HepG2 (cell line): ENCODE measurements around the gene IQCC. TPM values are rescaled to one million over a fixed set of nuclear protein-coding genes. Genes with fewer than 3 reads are reported as not detected.

ENCODE experiments used
- ASH2L ChIP-seq: fragments of 300-600, 200-600 bp; sonication (generic); IDR thresholded peaks from 2 replicates; pipeline ENCODE4 v1.7.0; 2017; ENCODE audit warnings: low read depth, mild to moderate bottlenecking, moderate library complexity, mixed read lengths, low read length; ENCODE audit not compliant: insufficient read length
- CHCHD3 ChIP-seq: sonication (generic); formaldehyde crosslinking; IDR thresholded peaks from 2 replicates; pipeline ENCODE4 v1.8.0; 2022; ENCODE audit warnings: mild to moderate bottlenecking, missing genetic modification reagents, moderate library complexity
- ERF ChIP-seq: IDR thresholded peaks from 2 replicates; pipeline ENCODE4 v1.6.1; 2018; ENCODE audit warnings: missing biosample characterization, missing genetic modification reagents
- ETV6 ChIP-seq: sonication (generic); formaldehyde crosslinking; conservative IDR thresholded peaks from 2 replicates; pipeline ENCODE4 v1.4.0; 2020; ENCODE audit warnings: missing genetic modification reagents
- GATAD1 ChIP-seq: IDR thresholded peaks from 2 replicates; pipeline ENCODE4 v1.6.1; 2016; ENCODE audit warnings: missing genetic modification reagents, missing compliant biosample characterization
- HDAC1 ChIP-seq: sonication (generic); formaldehyde crosslinking; IDR thresholded peaks from 2 replicates; pipeline ENCODE4 v1.5.1; 2020; ENCODE audit warnings: mild to moderate bottlenecking, missing genetic modification reagents
- HNRNPLL ChIP-seq: fragments of 200-400 bp; formaldehyde crosslinking; IDR thresholded peaks from 2 replicates; pipeline ENCODE4 v1.6.1; 2017; ENCODE audit warnings: mild to moderate bottlenecking, low read depth, low read length; ENCODE audit not compliant: poor library complexity, severe bottlenecking
- PCBP2 ChIP-seq: fragments of 200-400 bp; formaldehyde crosslinking; optimal IDR thresholded peaks from 2 replicates; pipeline ENCODE3; 2018; ENCODE audit warnings: low read length, low read depth; ENCODE audit not compliant: poor library complexity, severe bottlenecking
- PHF8 ChIP-seq: sonication (generic); formaldehyde crosslinking; IDR thresholded peaks from 2 replicates; pipeline ENCODE4 v1.5.0; 2020; ENCODE audit warnings: missing genetic modification reagents
- POGZ ChIP-seq: sonication (generic); formaldehyde crosslinking; IDR thresholded peaks from 2 replicates; pipeline ENCODE4 v1.4.0; 2020; ENCODE audit warnings: mild to moderate bottlenecking, missing genetic modification reagents
- RAD21 ChIP-seq: fragments of 450-650 bp; formaldehyde crosslinking; IDR thresholded peaks from 2 replicates; pipeline ENCODE4 v1.5.0; 2020; ENCODE audit warnings: mild to moderate bottlenecking
- SAP130 ChIP-seq: IDR thresholded peaks from 2 replicates; pipeline ENCODE4 v1.6.1; 2016; ENCODE audit warnings: low read depth
- SKI ChIP-seq: fragments of 450-650 bp; IDR thresholded peaks from one replicate; pipeline ENCODE4 v1.6.1; 2018; ENCODE audit warnings: mild to moderate bottlenecking; ENCODE audit not compliant: partially characterized antibody
- SMYD3 ChIP-seq: sonication (generic); formaldehyde crosslinking; IDR thresholded peaks from 2 replicates; pipeline ENCODE4 v1.8.1; 2023; ENCODE audit warnings: mild to moderate bottlenecking, missing genetic modification reagents
- SOX13 ChIP-seq, 3 experiments: fragments of 450-650 bp in 1 of 3; sonication (generic) in 1 of 3; formaldehyde crosslinking in 1 of 3; IDR thresholded peaks in 2 of 3; conservative IDR thresholded peaks in 1 of 3; 2 replicates each; pipeline versions ENCODE4 v1.5.0 to v1.6.1; 2016 to 2020; ENCODE audit warnings: antibody characterized with exemption in 1 of 3, mild to moderate bottlenecking in 1 of 3, missing compliant biosample characterization in 1 of 3, missing genetic modification reagents in 1 of 3, moderate library complexity in 1 of 3
- STAG1 ChIP-seq: sonication (generic); formaldehyde crosslinking; IDR thresholded peaks from 2 replicates; pipeline ENCODE4 v1.4.0; 2020; ENCODE audit warnings: missing genetic modification reagents
- TCF12 ChIP-seq, 2 experiments: fragments of 450-650 bp in 1 of 2; sonication (generic) in 1 of 2; formaldehyde crosslinking in 1 of 2; IDR thresholded peaks; 2 replicates each; pipeline versions ENCODE4 v1.6.1 to v1.8.0; 2017 to 2022; ENCODE audit warnings: antibody characterized with exemption in 1 of 2, mild to moderate bottlenecking in 1 of 2, missing genetic modification reagents in 1 of 2, moderate library complexity in 1 of 2
- ZNF317 ChIP-seq: sonication (generic); formaldehyde crosslinking; IDR thresholded peaks from 2 replicates; pipeline ENCODE4 v1.5.0; 2020; ENCODE audit warnings: mild to moderate bottlenecking, missing genetic modification reagents
- ZNF772 ChIP-seq: sonication (generic); formaldehyde crosslinking; IDR thresholded peaks from 2 replicates; pipeline ENCODE4 v1.5.0; 2020; ENCODE audit warnings: mild to moderate bottlenecking, missing genetic modification reagents
- polyA plus RNA-seq, 8 experiments: library from polyadenylated mRNA; depleted of rRNA in 3 of 8; stranded (reverse) in 7 of 8; unstranded in 1 of 8; fragments of >200 nt; fragmentation: Illumina TruSeq in 4 of 8; extraction: Trizol in 4 of 8; gene quantifications; 2 replicates each; pipeline versions ENCODE4 v1.2.1 to v1.2.3, GENCODE V29; 2011 to 2016; ENCODE audit warnings: low read depth in 4 of 8, missing spikeins in 1 of 8, mixed read lengths in 1 of 8; ENCODE audit not compliant: insufficient read depth in 1 of 8
- total RNA-seq, 5 experiments: library from RNA; depleted of rRNA; stranded (reverse); fragments of >200 nt; fragmentation: Illumina TruSeq; extraction: Trizol; gene quantifications; 2 replicates each; pipeline ENCODE4 v1.2.3, GENCODE V29; 2016; ENCODE audit warnings: low read depth in 1 of 5
- TF ChIP-seq, protein P1 (sequence below): sonication (generic); formaldehyde crosslinking; IDR thresholded peaks from 2 replicates; pipeline ENCODE4 v1.4.0; 2020; ENCODE audit warnings: missing genetic modification reagents
- TF ChIP-seq, protein P2 (sequence below): sonication (generic); formaldehyde crosslinking; IDR thresholded peaks from 2 replicates; pipeline ENCODE4 v1.8.0; 2022; ENCODE audit warnings: low read depth, missing genetic modification reagents
- TF ChIP-seq, protein P3 (sequence below): IDR thresholded peaks from 2 replicates; pipeline ENCODE4 v1.6.1; 2016; ENCODE audit warnings: missing compliant biosample characterization, missing genetic modification reagents, borderline replicate concordance
- TF ChIP-seq, protein P4 (sequence below), 2 experiments: fragments of 450-650 bp in 1 of 2; sonication (generic) in 1 of 2; formaldehyde crosslinking; IDR thresholded peaks; 2 replicates each; pipeline versions ENCODE4 v1.5.0 to v1.8.0; 2020 to 2022; ENCODE audit warnings: mild to moderate bottlenecking in 1 of 2, missing genetic modification reagents in 1 of 2

The IQCC gene
- total and polyA plus RNA-seq, 2 of the 13 experiments (the other 11 are each of a cell fraction or from before 2014, with no cell fraction given), result 1.7 to 3.0 TPM

DNA sequence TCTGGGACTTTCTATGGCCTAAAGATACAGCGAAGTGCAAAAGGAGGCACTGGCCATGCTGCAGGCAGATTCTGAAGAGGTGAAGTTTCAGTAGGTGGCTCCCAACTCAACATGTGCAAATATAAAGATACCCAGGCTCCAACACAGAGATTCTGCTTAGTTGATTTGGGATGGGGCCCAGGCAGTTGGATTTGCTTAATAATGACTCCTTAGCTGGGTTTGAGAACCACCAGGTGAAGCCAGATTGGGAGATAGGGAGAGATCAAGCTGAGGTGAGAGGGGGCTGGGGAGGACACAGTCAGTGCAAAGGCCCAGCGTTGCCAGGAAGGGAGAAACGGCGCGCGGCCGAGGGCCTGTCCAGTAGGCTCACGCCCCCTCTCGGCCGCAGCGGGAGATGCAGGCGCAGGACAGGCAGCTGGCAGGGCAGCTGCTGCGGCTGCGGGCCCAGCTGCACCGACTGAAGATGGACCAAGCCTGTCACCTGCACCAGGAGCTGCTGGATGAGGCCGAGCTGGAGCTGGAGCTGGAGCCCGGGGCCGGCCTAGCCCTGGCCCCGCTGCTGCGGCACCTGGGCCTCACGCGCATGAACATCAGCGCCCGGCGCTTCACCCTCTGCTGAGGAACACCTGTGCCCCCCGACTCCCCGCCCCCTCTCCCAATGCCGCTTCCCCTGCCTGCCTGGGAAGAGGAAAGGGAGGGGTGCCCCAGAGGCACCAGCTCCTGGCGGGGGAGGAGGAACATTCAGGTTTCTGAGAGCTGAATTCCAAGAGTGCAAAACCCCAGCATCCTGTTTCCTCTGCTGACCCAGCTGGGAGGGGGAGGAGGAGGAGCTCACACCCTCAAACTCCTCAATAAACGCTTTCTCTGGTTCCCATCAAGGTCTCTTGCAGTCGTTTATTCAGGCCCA lies 42.8 kb downstream of the IQCC start (continued):
- peak; percentile 29 for TF ChIP-seq ASH2L
- peak; percentile 75 for TF ChIP-seq SAP130
- peak; percentile 22 for TF ChIP-seq SKI
- TF ChIP-seq, protein P1, sequence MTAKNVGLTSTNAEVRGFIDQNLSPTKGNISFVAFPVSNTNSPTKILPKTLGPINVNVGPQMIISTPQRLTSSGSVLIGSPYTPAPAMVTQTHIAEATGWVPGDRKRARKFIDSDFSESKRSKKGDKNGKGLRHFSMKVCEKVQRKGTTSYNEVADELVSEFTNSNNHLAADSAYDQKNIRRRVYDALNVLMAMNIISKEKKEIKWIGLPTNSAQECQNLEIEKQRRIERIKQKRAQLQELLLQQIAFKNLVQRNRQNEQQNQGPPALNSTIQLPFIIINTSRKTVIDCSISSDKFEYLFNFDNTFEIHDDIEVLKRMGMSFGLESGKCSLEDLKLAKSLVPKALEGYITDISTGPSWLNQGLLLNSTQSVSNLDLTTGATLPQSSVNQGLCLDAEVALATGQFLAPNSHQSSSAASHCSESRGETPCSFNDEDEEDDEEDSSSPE, result peak; percentile 59; the same call in 1 of the 2 replicates
- no peak for TF ChIP-seq SOX13 (IDR thresholded peaks at IDR 0.05)
- peak in 1 of 2 experiments; percentile 13; a peak in 1 of 4 replicates for TF ChIP-seq SOX13 (CRISPR knock-in tag; conservative IDR thresholded peaks at IDR 0.05 in 1 of 2, IDR thresholded peaks at IDR 0.05 in 1 of 2)
- TF ChIP-seq SMYD3 (CRISPR knock-in tag), result no peak
- TF ChIP-seq, protein P2, sequence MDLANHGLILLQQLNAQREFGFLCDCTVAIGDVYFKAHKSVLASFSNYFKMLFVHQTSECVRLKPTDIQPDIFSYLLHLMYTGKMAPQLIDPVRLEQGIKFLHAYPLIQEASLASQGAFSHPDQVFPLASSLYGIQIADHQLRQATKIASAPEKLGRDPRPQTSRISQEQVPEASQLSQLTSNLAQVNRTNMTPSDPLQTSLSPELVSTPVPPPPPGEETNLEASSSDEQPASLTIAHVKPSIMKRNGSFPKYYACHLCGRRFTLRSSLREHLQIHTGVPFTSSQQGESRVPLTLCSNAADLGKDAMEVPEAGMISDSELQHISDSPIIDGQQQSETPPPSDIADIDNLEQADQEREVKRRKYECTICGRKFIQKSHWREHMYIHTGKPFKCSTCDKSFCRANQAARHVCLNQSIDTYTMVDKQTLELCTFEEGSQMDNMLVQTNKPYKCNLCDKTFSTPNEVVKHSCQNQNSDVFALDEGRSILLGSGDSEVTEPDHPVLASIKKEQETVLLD (CRISPR knock-in tag), result peak; percentile 46; the same call in 1 of the 2 replicates
- TF ChIP-seq POGZ (CRISPR knock-in tag), result peak; percentile 70
- peak; percentile 27; the same call in 1 of the 2 replicates for TF ChIP-seq GATAD1 (CRISPR knock-in tag)
- TF ChIP-seq ZNF317, result peak; percentile 57
- TF ChIP-seq PHF8 (CRISPR knock-in tag), result peak; percentile 34; the same call in 1 of the 2 replicates
- TF ChIP-seq STAG1 (CRISPR knock-in tag), result peak; percentile 68
- TF ChIP-seq PCBP2, result no peak
- TF ChIP-seq, protein P3, sequence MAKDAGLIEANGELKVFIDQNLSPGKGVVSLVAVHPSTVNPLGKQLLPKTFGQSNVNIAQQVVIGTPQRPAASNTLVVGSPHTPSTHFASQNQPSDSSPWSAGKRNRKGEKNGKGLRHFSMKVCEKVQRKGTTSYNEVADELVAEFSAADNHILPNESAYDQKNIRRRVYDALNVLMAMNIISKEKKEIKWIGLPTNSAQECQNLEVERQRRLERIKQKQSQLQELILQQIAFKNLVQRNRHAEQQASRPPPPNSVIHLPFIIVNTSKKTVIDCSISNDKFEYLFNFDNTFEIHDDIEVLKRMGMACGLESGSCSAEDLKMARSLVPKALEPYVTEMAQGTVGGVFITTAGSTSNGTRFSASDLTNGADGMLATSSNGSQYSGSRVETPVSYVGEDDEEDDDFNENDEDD (CRISPR knock-in tag), result peak; percentile 35; the same call in 1 of the 2 replicates
- TF ChIP-seq ZNF772 (CRISPR knock-in tag), result peak; percentile 76; the same call in 1 of the 2 replicates
- TF ChIP-seq HNRNPLL, result peak; percentile 81
- peak; percentile 49; the same call in 1 of the 2 replicates for TF ChIP-seq ERF (CRISPR knock-in tag)
- 0 out of 2 replicates have a peak, but pooled peaks have one; percentile 35 for TF ChIP-seq CHCHD3
- peak; percentile 37; the same call in 1 of the 2 replicates for TF ChIP-seq ETV6 (CRISPR knock-in tag)
- peak; percentile 56 for TF ChIP-seq HDAC1 (CRISPR knock-in tag)
- TF ChIP-seq RAD21, result peak; percentile 94
- no peak for TF ChIP-seq TCF12 (IDR thresholded peaks at IDR 0.05)
- peak; percentile 61; the same call in 1 of the 2 replicates for TF ChIP-seq TCF12 (CRISPR knock-in tag; IDR thresholded peaks at IDR 0.05)
- TF ChIP-seq, protein P4, sequence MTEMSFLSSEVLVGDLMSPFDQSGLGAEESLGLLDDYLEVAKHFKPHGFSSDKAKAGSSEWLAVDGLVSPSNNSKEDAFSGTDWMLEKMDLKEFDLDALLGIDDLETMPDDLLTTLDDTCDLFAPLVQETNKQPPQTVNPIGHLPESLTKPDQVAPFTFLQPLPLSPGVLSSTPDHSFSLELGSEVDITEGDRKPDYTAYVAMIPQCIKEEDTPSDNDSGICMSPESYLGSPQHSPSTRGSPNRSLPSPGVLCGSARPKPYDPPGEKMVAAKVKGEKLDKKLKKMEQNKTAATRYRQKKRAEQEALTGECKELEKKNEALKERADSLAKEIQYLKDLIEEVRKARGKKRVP (CRISPR knock-in tag; IDR thresholded peaks at IDR 0.05), result peak in 1 of 2 experiments; percentile 27; a peak in 1 of 4 replicates
